ENCODE data around the gene CHGA. TPM values are rescaled to one million over a fixed set of nuclear protein-coding genes. Genes with fewer than 3 reads are reported as not detected.
A peak's percentile ranks its signal among the peaks of the same experiment; 100 is the strongest.

The CHGA gene
- total and polyA plus RNA-seq, 2 donors from 2014 or later = 0.38 to 6.6 TPM

GRCh38 chr14:92914087-92914656, 8.8 kb upstream of the CHGA start:
- H3K36me3 ChIP-seq (ENCODE audit: control insufficient read depth in 2 of 3, insufficient read depth in 3 of 3, low read length in 3 of 3) = no peaks in the 10 kb centered on the region
- DNase-seq = peak in 3 of 5 donors; percentile 66 to 72 (median 72)
- H3K27ac ChIP-seq (ENCODE audit: low read depth in 2 of 2, low read length in 2 of 2) = no peak overlapping the region
- FAIRE-seq = no peak
- H3K9ac ChIP-seq (ENCODE audit: low read length in 3 of 3) = no peak overlapping the region
- TF ChIP-seq CTCF (IDR thresholded peaks at IDR 0.05; ENCODE audit: borderline replicate concordance, extremely low read depth, insufficient read depth) = no peak
- intact Hi-C loops (cut with DNase I) = no loop called here
- no peaks in the 10 kb centered on the region for H3K27me3 ChIP-seq (ENCODE audit: control insufficient read depth, insufficient read depth, low read length)
- no peaks in the 10 kb centered on the region for H3K9me3 ChIP-seq (ENCODE audit: control insufficient read depth in 2 of 3, insufficient read depth in 1 of 3, low read length in 3 of 3)
- H3K4me1 ChIP-seq (ENCODE audit: control insufficient read depth in 2 of 3, insufficient read depth in 2 of 3, low read depth in 1 of 3, low read length in 3 of 3) = no peaks in the 10 kb centered on the region
- H3K4me3 ChIP-seq (ENCODE audit: low read length in 3 of 3) = no peak overlapping the region

- Histone ChIP-seq H3K4me1 (ENCODE audit: control insufficient read depth in 2 of 3, insufficient read depth in 2 of 3, low read depth in 1 of 3, low read length in 3 of 3) (no peaks in the 10 kb centered on the region), H3K4me3 (ENCODE audit: low read length in 3 of 3) (no peak overlapping the region), H3K9ac (ENCODE audit: low read length in 3 of 3) (no peak overlapping the region), H3K27ac (ENCODE audit: low read depth in 2 of 2, low read length in 2 of 2) (no peak overlapping the region), H3K9me3 (ENCODE audit: control insufficient read depth in 2 of 3, insufficient read depth in 1 of 3, low read length in 3 of 3) (no peaks in the 10 kb centered on the region), H3K27me3 (ENCODE audit: control insufficient read depth, insufficient read depth, low read length) (no peaks in the 10 kb centered on the region), H3K36me3 (ENCODE audit: control insufficient read depth in 2 of 3, insufficient read depth in 3 of 3, low read length in 3 of 3) (no peaks in the 10 kb centered on the region)
- no peak for FAIRE-seq
- no peak for DNase-seq
- intact Hi-C loops (cut with DNase I) = no loop called here
- no peak for TF ChIP-seq CTCF (IDR thresholded peaks at IDR 0.05; ENCODE audit: borderline replicate concordance, extremely low read depth, insufficient read depth)
These were observed 6.7 kb upstream of the CHGA start for GRCh38 chr14:92916201-92916600.

- no peaks in the 10 kb centered on the region for H3K36me3 ChIP-seq (ENCODE audit: control insufficient read depth in 2 of 3, insufficient read depth in 3 of 3, low read length in 3 of 3)
- no peak overlapping the region for H3K9ac ChIP-seq (ENCODE audit: low read length in 3 of 3)
- H3K27ac ChIP-seq (ENCODE audit: low read depth in 2 of 2, low read length in 2 of 2) = no peak overlapping the region
- no peak for FAIRE-seq
- no peak for TF ChIP-seq CTCF (IDR thresholded peaks at IDR 0.05; ENCODE audit: borderline replicate concordance, extremely low read depth, insufficient read depth)
- H3K9me3 ChIP-seq (ENCODE audit: control insufficient read depth in 2 of 3, insufficient read depth in 1 of 3, low read length in 3 of 3) = no peaks in the 10 kb centered on the region
- peak in 1 of 5 donors; percentile 59 for DNase-seq
- no peaks in the 10 kb centered on the region for H3K27me3 ChIP-seq (ENCODE audit: control insufficient read depth, insufficient read depth, low read length)
- no peaks in the 10 kb centered on the region for H3K4me1 ChIP-seq (ENCODE audit: control insufficient read depth in 2 of 3, insufficient read depth in 2 of 3, low read depth in 1 of 3, low read length in 3 of 3)
- H3K4me3 ChIP-seq (ENCODE audit: low read length in 3 of 3) = no peak overlapping the region
- intact Hi-C loops (cut with DNase I) = no loop called here
These were observed 5.7 kb upstream of the CHGA start for GRCh38 chr14:92917041-92917940.
